ENCODE results near the gene RBPJL. TPM values are rescaled to one million over a fixed set of nuclear protein-coding genes. Genes with fewer than 3 reads are reported as not detected.

The RBPJL gene
- total RNA-seq, 4 donors from 2014 or later: not detected

GRCh38 chr20:45293041-45294002 lies 13.3 kb upstream of the RBPJL start:
- TF ChIP-seq, protein P1, sequence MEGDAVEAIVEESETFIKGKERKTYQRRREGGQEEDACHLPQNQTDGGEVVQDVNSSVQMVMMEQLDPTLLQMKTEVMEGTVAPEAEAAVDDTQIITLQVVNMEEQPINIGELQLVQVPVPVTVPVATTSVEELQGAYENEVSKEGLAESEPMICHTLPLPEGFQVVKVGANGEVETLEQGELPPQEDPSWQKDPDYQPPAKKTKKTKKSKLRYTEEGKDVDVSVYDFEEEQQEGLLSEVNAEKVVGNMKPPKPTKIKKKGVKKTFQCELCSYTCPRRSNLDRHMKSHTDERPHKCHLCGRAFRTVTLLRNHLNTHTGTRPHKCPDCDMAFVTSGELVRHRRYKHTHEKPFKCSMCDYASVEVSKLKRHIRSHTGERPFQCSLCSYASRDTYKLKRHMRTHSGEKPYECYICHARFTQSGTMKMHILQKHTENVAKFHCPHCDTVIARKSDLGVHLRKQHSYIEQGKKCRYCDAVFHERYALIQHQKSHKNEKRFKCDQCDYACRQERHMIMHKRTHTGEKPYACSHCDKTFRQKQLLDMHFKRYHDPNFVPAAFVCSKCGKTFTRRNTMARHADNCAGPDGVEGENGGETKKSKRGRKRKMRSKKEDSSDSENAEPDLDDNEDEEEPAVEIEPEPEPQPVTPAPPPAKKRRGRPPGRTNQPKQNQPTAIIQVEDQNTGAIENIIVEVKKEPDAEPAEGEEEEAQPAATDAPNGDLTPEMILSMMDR (IDR thresholded peaks at IDR 0.05; ENCODE audit: low read depth): no peak

DNA sequence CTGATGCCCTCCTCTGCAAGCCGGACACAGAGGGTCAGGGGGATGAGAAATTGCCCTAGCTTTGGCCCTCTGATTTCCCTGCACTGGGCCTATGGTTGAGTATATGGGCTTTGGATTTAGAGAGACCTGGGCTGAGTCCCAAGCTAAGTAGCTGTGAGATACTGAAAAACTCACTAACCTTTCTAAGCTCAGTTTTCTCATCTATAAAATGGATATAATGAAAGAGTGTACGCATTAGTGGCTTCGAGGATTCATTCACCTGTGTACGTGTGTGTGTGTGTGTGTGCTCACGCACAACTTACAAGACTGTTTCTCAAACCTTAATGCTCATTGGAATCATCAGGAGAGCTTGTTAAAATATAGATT lies 12.7 kb upstream of the RBPJL start:
- TF ChIP-seq, protein P1 (IDR thresholded peaks at IDR 0.05; ENCODE audit: low read depth): no peak

GRCh38 chr20:45294659-45295058 lies 12.0 kb upstream of the RBPJL start:
- TF ChIP-seq, protein P1 (IDR thresholded peaks at IDR 0.05; ENCODE audit: low read depth): no peak

GRCh38 chr20:45297786-45298497 lies 8.7 kb upstream of the RBPJL start:
- TF ChIP-seq, protein P1 (IDR thresholded peaks at IDR 0.05; ENCODE audit: low read depth): no peak

- TF ChIP-seq, protein P1 (IDR thresholded peaks at IDR 0.05; ENCODE audit: low read depth): no peak
Observed at GRCh38 chr20:45299786-45300185, 6.9 kb upstream of the RBPJL start.

DNA sequence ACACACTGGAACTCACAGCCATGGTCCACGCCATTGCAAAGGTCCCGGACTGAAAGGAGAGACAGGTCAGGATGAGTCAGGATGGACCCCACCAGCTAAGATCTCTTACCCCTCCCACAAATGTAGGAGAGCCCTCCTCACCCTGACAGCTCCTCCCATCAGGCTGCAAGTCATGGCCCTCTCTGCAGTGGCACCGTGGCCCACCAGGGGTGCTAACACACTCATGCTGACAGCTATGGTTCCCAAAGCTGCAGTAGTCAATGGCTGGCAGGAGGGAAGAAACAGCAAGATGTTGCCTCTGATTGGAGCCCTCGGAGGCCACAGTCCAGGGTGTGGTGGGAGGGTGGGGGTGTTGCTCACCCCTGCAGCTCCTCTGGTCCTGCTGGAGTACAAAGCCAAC lies 5.7 kb upstream of the RBPJL start:
- TF ChIP-seq, protein P1 (IDR thresholded peaks at IDR 0.05; ENCODE audit: low read depth): no peak

DNA sequence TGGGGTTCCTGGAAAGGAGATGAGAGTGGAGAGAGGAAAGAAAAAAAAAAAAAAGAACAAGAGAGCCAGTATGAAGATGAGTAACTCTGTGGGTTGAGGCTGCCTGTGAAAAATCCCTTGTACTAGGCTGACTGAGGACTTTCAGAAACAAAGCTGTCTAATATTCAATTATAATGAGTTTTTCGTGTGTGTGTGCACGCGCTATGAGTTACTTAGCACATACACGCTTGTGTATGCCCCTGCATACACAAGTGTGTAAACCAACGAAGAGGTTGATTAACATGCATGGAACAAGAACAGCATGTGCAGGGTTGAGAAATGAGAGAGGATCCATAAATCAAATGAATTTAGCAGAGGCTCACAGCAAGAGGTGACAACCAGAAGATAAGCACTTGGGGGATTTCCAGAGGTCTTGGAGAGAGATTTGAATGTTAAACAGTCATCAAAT lies 4.8 kb upstream of the RBPJL start:
- TF ChIP-seq, protein P1 (IDR thresholded peaks at IDR 0.05; ENCODE audit: low read depth): no peak

Data from subcutaneous adipose tissue (tissue), 4 donors.